HL-60/S4 (cell line): ENCODE results near the gene SNHG17.
"Not testable (repeated sequence)": the region's sequence is repeated elsewhere in the genome, so short reads cannot be mapped to it uniquely, and the experiment has no call there.

ENCODE experiments used
- in situ Hi-C: fragments of 300-500 bp; cut with MboI; formaldehyde crosslinking; loops from 2 replicates; pipeline ENCODE4 v1.14.3; 2022; ENCODE audit warnings: low sequenced_read_pairs

Gene SNHG17

GRCh38 chr20:38421915-38422314 lies 13.2 kb downstream of the SNHG17 start:
- in situ Hi-C loops = no loop called here

GRCh38 chr20:38420388-38421085 lies 14.6 kb downstream of the SNHG17 start:
- in situ Hi-C loops = no loop called here

GRCh38 chr20:38418509-38419204 lies 16.5 kb downstream of the SNHG17 start:
- in situ Hi-C loops = no loop called here

- in situ Hi-C loops = no loop called here
Observed at GRCh38 chr20:38414769-38415450, 20.2 kb downstream of the SNHG17 start.

GRCh38 chr20:38412877-38413577 lies 22.1 kb downstream of the SNHG17 start:
- in situ Hi-C loops = no loop called here

- in situ Hi-C loops = not testable (repeated sequence)
Observed at GRCh38 chr20:38407822-38408221, 27.3 kb downstream of the SNHG17 start.

- in situ Hi-C loops = no loop called here
Observed at GRCh38 chr20:38407321-38407720, 27.8 kb downstream of the SNHG17 start.

GRCh38 chr20:38406476-38406875 lies 28.7 kb downstream of the SNHG17 start:
- in situ Hi-C loops = no loop called here

- in situ Hi-C loops = no loop called here
Observed at GRCh38 chr20:38405132-38405531, 30.0 kb downstream of the SNHG17 start.

- in situ Hi-C loops = no loop called here
Observed at GRCh38 chr20:38404016-38404415, 31.1 kb downstream of the SNHG17 start.

GRCh38 chr20:38402816-38403215 lies 32.3 kb downstream of the SNHG17 start:
- in situ Hi-C loops = no loop called here

- in situ Hi-C loops = no loop called here
Observed at GRCh38 chr20:38402089-38402488, 33.0 kb downstream of the SNHG17 start.

GRCh38 chr20:38395751-38396395 lies 39.3 kb downstream of the SNHG17 start:
- in situ Hi-C loops = not testable (repeated sequence)

GRCh38 chr20:38395165-38395564 lies 40.0 kb downstream of the SNHG17 start:
- in situ Hi-C loops = no loop called here

GRCh38 chr20:38393259-38393658 lies 41.9 kb downstream of the SNHG17 start:
- in situ Hi-C loops = no loop called here

GRCh38 chr20:38392356-38392755 lies 42.8 kb downstream of the SNHG17 start:
- in situ Hi-C loops = no loop called here

GRCh38 chr20:38387953-38388352 lies 47.2 kb downstream of the SNHG17 start:
- in situ Hi-C loops = no loop called here

GRCh38 chr20:38386851-38387250 lies 48.3 kb downstream of the SNHG17 start:
- in situ Hi-C loops = no loop called here

GRCh38 chr20:38386004-38386403 lies 49.1 kb downstream of the SNHG17 start:
- in situ Hi-C loops = no loop called here

- in situ Hi-C loops = no loop called here
Observed at GRCh38 chr20:38383147-38383546, 52.0 kb downstream of the SNHG17 start.

GRCh38 chr20:38377838-38378237 lies 57.3 kb downstream of the SNHG17 start:
- in situ Hi-C loops = not testable (repeated sequence)
